Activated CD4-positive, alpha-beta T cell treated with anti-CD3 and anti-CD28 coated beads, Interleukin-2, amount 50 U/mL, for 4 hours (primary cell): Measurements from ENCODE around the gene LTBP1.
"Not testable (repeated sequence)": the region's sequence is repeated elsewhere in the genome, so short reads cannot be mapped to it uniquely, and the experiment has no call there.

ENCODE experiments used
- DNase-seq, 2 experiments: peaks; one replicate each; pipeline ENCODE4 v3.0.0-alpha.2; 2020

Gene LTBP1

GRCh38 chr2:33158482-33159003 is 211.8 kb downstream of the LTBP1 start:
- no peak for DNase-seq

DNA sequence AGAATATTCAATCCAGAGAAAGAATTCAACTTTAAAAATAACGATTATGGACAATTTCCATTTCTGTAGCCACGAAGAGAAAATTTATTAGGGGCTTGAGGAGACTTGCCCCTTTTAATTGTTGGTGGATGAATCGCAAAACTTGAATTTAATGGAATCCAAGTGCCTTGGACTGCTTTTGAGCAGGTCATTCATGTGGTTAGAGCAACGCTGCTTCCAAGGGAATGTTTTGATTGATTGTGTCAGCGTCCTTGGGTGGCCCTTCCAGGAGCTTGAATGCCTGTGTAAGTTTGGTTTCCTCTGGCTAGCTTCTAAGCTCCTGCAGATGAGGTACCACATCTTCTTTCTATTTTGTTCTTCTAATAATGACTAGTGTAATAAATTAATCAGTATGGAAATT is 213.4 kb downstream of the LTBP1 start:
- DNase-seq, result no peak

- DNase-seq, result no peak
Observed at GRCh38 chr2:33166287-33166881, 219.6 kb downstream of the LTBP1 start.

DNA sequence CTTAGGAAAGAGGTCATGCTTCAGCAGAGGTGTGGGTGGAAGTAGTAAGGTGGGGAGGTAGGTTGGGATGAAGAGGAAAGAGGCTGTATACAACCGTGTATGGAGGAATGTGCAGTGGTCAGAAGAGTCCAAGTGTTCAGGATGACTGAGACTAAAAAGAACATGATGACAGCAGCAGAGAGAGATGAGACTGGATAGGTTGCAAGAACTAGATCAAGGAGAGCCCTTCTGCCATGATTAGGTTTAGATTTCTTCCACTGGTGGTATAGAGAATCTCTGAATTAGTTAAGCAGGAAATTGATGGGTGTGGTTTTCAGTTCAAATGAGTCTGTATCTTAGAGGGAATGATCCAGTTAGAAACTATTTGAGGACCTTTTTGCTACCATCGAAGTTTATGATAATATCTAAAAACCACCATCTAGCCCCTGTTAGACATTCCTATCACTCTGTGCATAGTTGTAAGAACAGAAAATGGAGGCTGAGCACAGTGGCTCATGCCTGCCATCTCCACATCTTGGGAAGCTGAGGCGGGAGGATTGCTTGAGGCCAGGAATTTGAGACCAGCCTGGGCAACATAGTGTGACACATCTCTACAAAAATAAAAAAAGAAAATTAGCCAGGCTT is 221.0 kb downstream of the LTBP1 start:
- no peak for DNase-seq

GRCh38 chr2:33168425-33168824 is 221.7 kb downstream of the LTBP1 start:
- DNase-seq, result no peak

GRCh38 chr2:33168922-33169321 is 222.2 kb downstream of the LTBP1 start:
- DNase-seq, result no peak

GRCh38 chr2:33170251-33170650 is 223.5 kb downstream of the LTBP1 start:
- not testable (repeated sequence) for DNase-seq

GRCh38 chr2:33177627-33178026 is 230.9 kb downstream of the LTBP1 start:
- no peak for DNase-seq

DNA sequence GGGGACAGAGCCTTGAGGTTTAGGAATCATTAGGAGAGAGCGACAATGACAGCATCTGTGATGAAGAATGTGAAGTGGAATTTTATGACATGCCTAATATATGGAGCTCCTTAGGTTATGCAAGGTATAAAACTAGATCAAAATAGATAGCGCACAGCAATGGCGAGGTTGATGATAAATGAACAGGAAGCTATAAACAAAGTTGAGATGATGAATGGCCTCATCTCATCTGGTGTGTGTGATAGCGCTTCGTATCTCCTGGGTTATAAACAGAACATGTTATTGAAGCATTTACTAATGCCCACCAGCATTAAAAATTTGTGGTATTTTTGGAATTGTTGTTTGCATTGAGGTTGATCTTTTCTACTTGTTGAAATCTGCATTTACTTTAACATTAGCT is 231.5 kb downstream of the LTBP1 start:
- DNase-seq, result no peak

- DNase-seq, result no peak
Observed at GRCh38 chr2:33180915-33181314, 234.2 kb downstream of the LTBP1 start.

GRCh38 chr2:33181466-33181865 is 234.7 kb downstream of the LTBP1 start:
- no peak for DNase-seq

- DNase-seq, result no peak
Observed at GRCh38 chr2:33184041-33184440, 237.3 kb downstream of the LTBP1 start.

DNA sequence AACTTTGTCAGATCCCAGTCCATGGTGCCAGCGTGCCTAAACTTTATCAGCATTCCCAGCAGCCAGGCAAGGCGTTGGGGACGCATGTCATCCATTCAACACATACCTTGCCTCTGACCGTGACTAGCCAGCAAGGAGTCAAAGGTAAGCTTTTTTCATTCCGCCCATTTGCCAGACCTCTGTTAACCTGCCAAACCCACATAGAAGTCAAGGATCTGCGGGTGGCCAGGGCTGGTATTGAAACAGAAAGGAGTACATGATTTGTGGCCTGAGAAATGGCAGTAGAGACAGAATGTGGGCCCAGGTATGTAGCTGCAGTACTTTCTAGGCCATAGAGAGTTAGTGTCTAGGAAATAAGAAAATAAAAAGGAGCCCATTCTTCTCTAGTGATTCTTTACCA is 240.2 kb downstream of the LTBP1 start:
- no peak for DNase-seq

DNA sequence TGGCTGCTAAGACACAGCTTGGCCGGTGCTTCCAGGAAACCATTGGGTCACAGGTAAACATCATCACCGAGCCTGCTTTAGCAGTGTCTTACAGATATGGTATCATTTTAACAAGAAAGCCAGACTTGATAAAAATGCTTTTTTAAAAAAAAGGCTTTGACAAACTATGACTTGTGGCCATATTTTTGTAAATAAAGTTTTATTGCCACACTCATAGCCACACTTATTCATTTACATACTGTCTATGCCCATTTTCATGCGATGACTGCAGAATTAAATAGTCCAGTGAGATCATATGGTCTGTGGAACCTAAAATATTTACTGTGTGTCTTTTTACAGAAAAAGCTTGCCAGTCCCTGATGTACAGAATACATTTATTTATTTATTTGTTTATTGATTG is 242.0 kb downstream of the LTBP1 start:
- no peak for DNase-seq

DNA sequence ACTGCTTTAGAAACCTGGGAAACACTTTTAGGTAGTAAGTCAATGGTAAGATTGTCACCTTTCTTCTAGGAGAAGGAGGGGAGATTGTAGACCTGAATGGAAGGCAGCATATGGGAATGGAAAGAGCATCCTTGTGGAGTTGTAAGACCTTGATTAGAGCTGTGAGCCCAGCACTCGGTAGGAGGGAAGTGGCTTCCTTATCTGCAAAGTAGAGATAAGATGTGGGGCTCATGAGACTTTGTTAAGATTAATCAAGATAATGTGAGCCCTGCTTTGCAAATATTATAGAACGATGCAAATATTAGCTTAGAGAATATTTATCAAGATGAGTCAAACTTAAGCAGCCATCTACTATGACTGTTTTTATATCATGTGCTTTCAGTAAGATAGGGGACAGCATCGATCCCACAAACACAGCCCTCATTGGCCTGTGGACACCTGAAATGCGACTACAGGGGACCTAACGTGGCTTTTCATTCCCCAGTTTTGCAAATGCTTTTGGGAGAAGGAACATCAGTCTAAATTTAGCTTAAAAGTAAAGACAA is 243.7 kb downstream of the LTBP1 start:
- no peak for DNase-seq

GRCh38 chr2:33195891-33196290 is 249.1 kb downstream of the LTBP1 start:
- DNase-seq, result no peak

DNA sequence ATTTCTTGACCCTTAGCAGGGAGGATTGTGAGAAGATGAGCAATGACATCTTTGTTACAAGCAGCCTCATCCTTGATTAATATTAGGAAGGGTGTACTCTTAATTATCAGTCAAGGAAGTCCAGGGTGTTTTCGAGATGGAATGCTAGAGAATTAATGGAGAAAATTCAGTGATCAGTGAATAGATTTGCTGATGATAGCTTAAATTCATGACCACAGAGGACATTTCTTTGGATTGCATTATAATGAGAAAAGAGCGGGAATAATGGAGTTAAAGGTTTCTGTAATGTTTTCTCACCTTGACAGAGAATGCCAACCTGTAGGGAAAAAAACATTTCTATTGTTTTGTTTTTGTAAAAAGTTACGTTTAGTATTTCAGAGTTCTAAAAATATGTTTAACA is 249.9 kb downstream of the LTBP1 start:
- DNase-seq, result no peak

- no peak for DNase-seq
Observed at GRCh38 chr2:33197198-33197938, 250.6 kb downstream of the LTBP1 start.

DNA sequence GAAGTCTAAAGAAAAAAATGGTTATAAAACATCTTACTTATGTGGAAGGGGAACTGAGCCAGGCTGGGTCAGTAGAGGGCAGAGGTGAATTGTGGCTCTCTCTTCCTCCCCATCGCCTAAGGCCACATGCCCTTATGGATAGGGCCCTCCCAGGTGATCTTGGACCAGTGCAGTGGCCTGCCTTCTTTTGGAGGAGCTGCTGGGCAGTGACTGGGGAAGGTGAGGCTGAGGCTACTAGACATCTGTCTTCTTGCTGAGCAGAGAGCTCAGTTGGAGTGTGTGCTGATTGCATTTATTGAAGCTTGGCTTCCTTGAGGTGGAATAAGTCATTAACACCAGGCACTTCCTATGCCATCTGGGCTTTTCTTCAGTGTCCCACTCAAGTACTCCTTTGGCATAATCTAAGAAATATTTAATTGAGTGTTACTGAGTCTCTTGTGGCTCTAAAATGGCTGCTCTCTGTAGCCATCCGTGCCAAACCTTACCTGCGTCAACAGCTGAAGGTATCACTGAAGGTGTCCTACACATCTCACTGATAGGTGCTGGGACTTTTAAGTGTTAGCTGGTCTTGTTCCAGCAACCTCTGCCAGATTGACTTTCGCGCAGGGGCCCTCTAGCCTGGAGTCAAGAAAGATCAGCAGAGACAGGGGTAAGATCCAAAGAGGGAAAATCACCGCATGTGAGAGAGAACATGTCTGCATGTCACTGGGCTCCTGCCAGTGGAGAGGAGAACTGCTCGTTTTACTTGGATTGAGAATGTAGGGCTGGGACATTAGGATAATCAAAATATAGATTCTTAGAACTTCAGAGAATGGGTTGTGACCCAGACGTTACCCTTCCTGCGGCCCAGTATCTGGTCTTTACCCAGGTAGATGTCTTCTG is 256.1 kb downstream of the LTBP1 start:
- no peak for DNase-seq

DNA sequence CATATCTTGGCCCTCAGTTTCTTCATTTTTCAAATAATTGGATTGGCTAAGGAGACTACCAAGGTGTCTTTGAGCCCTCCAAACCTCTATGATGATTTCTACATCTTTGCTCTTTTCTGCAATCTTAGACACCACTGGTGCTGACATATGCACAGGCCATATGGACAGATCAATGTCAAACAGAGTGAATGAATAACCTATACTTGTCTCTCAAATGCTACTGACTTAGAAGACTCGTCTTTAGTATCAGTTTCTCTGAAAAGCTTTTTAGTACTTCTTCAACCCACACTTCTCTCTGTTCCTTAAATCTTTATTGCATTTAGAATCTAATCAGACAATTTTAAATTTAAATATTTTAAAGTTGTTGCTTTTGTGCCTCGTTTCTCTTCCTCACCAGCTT is 258.2 kb downstream of the LTBP1 start:
- no peak for DNase-seq

GRCh38 chr2:33205693-33206434 is 259.1 kb downstream of the LTBP1 start:
- DNase-seq, result no peak

- no peak for DNase-seq
Observed at GRCh38 chr2:33207151-33207740, 260.5 kb downstream of the LTBP1 start.
